Measurements from ENCODE around the gene GRM1. TPM values are rescaled to one million over a fixed set of nuclear protein-coding genes. Genes with fewer than 3 reads are reported as not detected.

The GRM1 gene
- total and polyA plus RNA-seq, 2 of the 4 experiments (the other 2 are of a cell fraction) = not detected

DNA sequence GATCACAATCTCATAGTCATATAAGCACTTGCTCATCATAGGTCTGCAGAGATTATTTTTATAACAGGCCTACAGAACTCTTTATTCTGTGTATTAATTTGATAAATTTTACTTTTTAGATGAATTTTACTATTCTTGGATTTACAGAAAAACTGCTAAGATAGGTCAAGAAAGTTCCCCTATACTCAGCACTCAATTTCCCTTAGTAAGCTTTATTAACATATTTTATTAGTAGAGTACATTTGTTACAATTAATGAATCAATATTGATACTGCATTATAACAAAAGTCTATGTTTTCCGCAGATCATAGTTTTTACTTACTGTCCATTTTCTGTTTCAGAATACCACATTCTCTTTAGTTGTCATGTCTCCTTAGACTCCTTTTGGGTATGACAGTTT is 148.9 kb downstream of the GRM1 start:
- H3K18ac ChIP-seq (ENCODE audit: low read depth, low read length) = no peak overlapping the region
- no peak overlapping the region for H2BK15ac ChIP-seq (ENCODE audit: low read depth, low read length)
- H3K56ac ChIP-seq (ENCODE audit: extremely low read depth, insufficient read depth, low read length) = no peak overlapping the region
- H3K14ac ChIP-seq (replicated peaks; ENCODE audit: low read depth, low read length) = no peak overlapping the region
- no peak overlapping the region for H3K9ac ChIP-seq (ENCODE audit: low read depth, low read length)
- H3K4me3 ChIP-seq (ENCODE audit: insufficient read depth, low read depth, low read length) = no peak overlapping the region
- no peak overlapping the region for H4K8ac ChIP-seq (ENCODE audit: low read depth in 2 of 2, low read length in 2 of 2)
- H3K27me3 ChIP-seq (ENCODE audit: control insufficient read depth, insufficient read depth, low read length) = no peaks in the 10 kb centered on the region
- H3K36me3 ChIP-seq (ENCODE audit: control insufficient read depth, insufficient read depth, low read length) = no peaks in the 10 kb centered on the region
- no CpG with 5 or more reads among the region's 1 CpG for WGBS, 2 experiments (ENCODE audit: extremely low coverage in 2 of 2, insufficient read length in 1 of 2)
- no peak overlapping the region for H4K5ac ChIP-seq (ENCODE audit: low read depth, low read length)
- DNase-seq (no peak), ATAC-seq (ENCODE audit: low read depth) (no peak)
- H3K4me1 ChIP-seq (ENCODE audit: control insufficient read depth, insufficient read depth, low read length) = no peaks in the 10 kb centered on the region
- no peak overlapping the region for H2BK5ac ChIP-seq (ENCODE audit: low read depth, low read length, poor library complexity, severe bottlenecking)
- no peak overlapping the region for H3K4me2 ChIP-seq (ENCODE audit: low read depth, low read length)
- no peak overlapping the region for H2AFZ ChIP-seq (replicated peaks; ENCODE audit: low read length, poor library complexity)
- POLR2A ChIA-PET (ENCODE audit: unreplicated experiment) = no interaction called here
- no peaks in the 10 kb centered on the region for H4K20me1 ChIP-seq (ENCODE audit: insufficient read depth, low read length)
- H2BK20ac ChIP-seq (ENCODE audit: low read depth, low read length) = no peak overlapping the region
- H2AK9ac ChIP-seq (replicated peaks; ENCODE audit: low read depth, low read length, poor library complexity) = no peak overlapping the region
- H4K91ac ChIP-seq (ENCODE audit: insufficient read depth, low read depth, low read length) = no peak overlapping the region
- no peaks in the 10 kb centered on the region for H3K9me1 ChIP-seq (ENCODE audit: insufficient read depth, low read length)
- intact Hi-C loops (cut with micrococcal nuclease) (no loop called here), dilution Hi-C loops (cut with HindIII; ENCODE audit: low sequenced_read_pairs, unreplicated experiment) (no loop called here), in situ Hi-C loops (cut with MboI; ENCODE audit: low sequenced_read_pairs) (no loop called here)
- peaks cover 2% of the 10 kb centered on the region; the same call in 1 of the 2 replicates for H3K9me3 ChIP-seq (ENCODE audit: control insufficient read depth, insufficient read depth, low read length)
- CTCF ChIA-PET = no interaction called here
- H2BK120ac ChIP-seq (ENCODE audit: low read depth, low read length) = no peak overlapping the region
- no peaks in the 10 kb centered on the region for H3K79me1 ChIP-seq (ENCODE audit: low read depth in 1 of 2, low read length in 2 of 2)
- no peak overlapping the region for H3K27ac ChIP-seq (ENCODE audit: insufficient read depth, low read length)
- no peak overlapping the region for H2AK5ac ChIP-seq (ENCODE audit: low read depth, low read length)
- BruUV-seq (replicated peaks) = no TSS peak
- TF ChIP-seq BHLHE40 (IDR thresholded peaks at IDR 0.05; ENCODE audit: low read depth, low read length) (no peak), RAD21 (IDR thresholded peaks at IDR 0.05; ENCODE audit: low read length) (no peak), MAFK (IDR thresholded peaks at IDR 0.05; ENCODE audit: low read depth, low read length) (no peak), MAZ (IDR thresholded peaks at IDR 0.05; ENCODE audit: borderline replicate concordance, low read depth, low read length) (no peak), CEBPB (IDR thresholded peaks at IDR 0.05; ENCODE audit: low read depth, low read length) (no peak), CHD1 (IDR thresholded peaks at IDR 0.05; ENCODE audit: low read depth, low read length) (no peak), RFX5 (IDR thresholded peaks at IDR 0.05; ENCODE audit: low read depth, low read length) (no peak), FOS (IDR thresholded peaks at IDR 0.05; ENCODE audit: low read depth, low read length) (no peak), NFE2L2 (IDR thresholded peaks at IDR 0.05; ENCODE audit: low read depth, low read length) (no peak), RCOR1 (IDR thresholded peaks at IDR 0.05; ENCODE audit: insufficient replicate concordance, low read length) (no peak), MXI1 (IDR thresholded peaks at IDR 0.05; ENCODE audit: borderline replicate concordance, low read depth, low read length) (no peak), POLR2A (IDR thresholded peaks at IDR 0.05; ENCODE audit: low read depth, low read length) (no peak)
- TF ChIP-seq, protein P1, sequence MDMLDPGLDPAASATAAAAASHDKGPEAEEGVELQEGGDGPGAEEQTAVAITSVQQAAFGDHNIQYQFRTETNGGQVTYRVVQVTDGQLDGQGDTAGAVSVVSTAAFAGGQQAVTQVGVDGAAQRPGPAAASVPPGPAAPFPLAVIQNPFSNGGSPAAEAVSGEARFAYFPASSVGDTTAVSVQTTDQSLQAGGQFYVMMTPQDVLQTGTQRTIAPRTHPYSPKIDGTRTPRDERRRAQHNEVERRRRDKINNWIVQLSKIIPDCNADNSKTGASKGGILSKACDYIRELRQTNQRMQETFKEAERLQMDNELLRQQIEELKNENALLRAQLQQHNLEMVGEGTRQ (IDR thresholded peaks at IDR 0.05; ENCODE audit: low read depth, low read length) = no peak
- TF ChIP-seq, protein P2, sequence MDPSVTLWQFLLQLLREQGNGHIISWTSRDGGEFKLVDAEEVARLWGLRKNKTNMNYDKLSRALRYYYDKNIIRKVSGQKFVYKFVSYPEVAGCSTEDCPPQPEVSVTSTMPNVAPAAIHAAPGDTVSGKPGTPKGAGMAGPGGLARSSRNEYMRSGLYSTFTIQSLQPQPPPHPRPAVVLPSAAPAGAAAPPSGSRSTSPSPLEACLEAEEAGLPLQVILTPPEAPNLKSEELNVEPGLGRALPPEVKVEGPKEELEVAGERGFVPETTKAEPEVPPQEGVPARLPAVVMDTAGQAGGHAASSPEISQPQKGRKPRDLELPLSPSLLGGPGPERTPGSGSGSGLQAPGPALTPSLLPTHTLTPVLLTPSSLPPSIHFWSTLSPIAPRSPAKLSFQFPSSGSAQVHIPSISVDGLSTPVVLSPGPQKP (IDR thresholded peaks at IDR 0.05; ENCODE audit: borderline replicate concordance, low read depth, low read length) = no peak
- no peak overlapping the region for H3K4ac ChIP-seq (ENCODE audit: low read depth, low read length)
- no peak overlapping the region for H3K23ac ChIP-seq (ENCODE audit: low read depth, low read length)

All from IMR-90 (cell line).